HepG2 (cell line): ENCODE measurements around the gene TLCD1.

Experiments
- BCLAF1 ChIP-seq: fragments of 450-650 bp; IDR thresholded peaks from 2 replicates; pipeline ENCODE4 v1.6.1; 2017; ENCODE audit warnings: mild to moderate bottlenecking
- CTCF ChIP-seq: sonication (generic); formaldehyde crosslinking; IDR thresholded peaks from 2 replicates; pipeline ENCODE4 v1.5.0; 2020; ENCODE audit warnings: mild to moderate bottlenecking, missing genetic modification reagents, moderate library complexity
- E2F1 ChIP-seq: sonication (generic); formaldehyde crosslinking; IDR thresholded peaks from 2 replicates; pipeline ENCODE4 v1.5.0; 2020; ENCODE audit warnings: missing genetic modification reagents
- FOXJ3 ChIP-seq: sonication (generic); formaldehyde crosslinking; IDR thresholded peaks from 2 replicates; pipeline ENCODE4 v1.4.0; 2020; ENCODE audit warnings: missing genetic modification reagents, mild to moderate bottlenecking, borderline replicate concordance
- HCFC1 ChIP-seq: fragments of 150-350 bp; IDR thresholded peaks from 2 replicates; pipeline ENCODE4 v1.6.1; 2014; ENCODE audit warnings: low read depth, low read length
- KAT7 ChIP-seq: IDR thresholded peaks from 2 replicates; pipeline ENCODE4 v1.6.1; 2018; ENCODE audit warnings: borderline replicate concordance, missing compliant biosample characterization
- PRDM15 ChIP-seq: sonication (generic); formaldehyde crosslinking; IDR thresholded peaks from 2 replicates; pipeline ENCODE4 v1.4.0; 2020; ENCODE audit warnings: missing genetic modification reagents
- RAD21 ChIP-seq: fragments of 450-650 bp; formaldehyde crosslinking; IDR thresholded peaks from 2 replicates; pipeline ENCODE4 v1.5.0; 2020; ENCODE audit warnings: mild to moderate bottlenecking
- RARG ChIP-seq: sonication (generic); formaldehyde crosslinking; IDR thresholded peaks from 2 replicates; pipeline ENCODE4 v1.4.0; 2020; ENCODE audit warnings: low read depth, mild to moderate bottlenecking, missing genetic modification reagents
- SMARCC2 ChIP-seq: fragments of 450-650 bp; IDR thresholded peaks from 2 replicates; pipeline ENCODE4 v1.6.1; 2017; ENCODE audit warnings: antibody characterized with exemption, mild to moderate bottlenecking
- ZNF230 ChIP-seq: sonication (generic); formaldehyde crosslinking; IDR thresholded peaks from 2 replicates; pipeline ENCODE4 v1.4.0; 2020; ENCODE audit warnings: mild to moderate bottlenecking, missing genetic modification reagents
- ZNF274 ChIP-seq: sonication (generic); formaldehyde crosslinking; IDR thresholded peaks from 2 replicates; pipeline ENCODE4 v1.5.1; 2020; ENCODE audit warnings: mild to moderate bottlenecking, missing genetic modification reagents
- ZNF282 ChIP-seq: fragments of 450-650 bp; IDR thresholded peaks from 2 replicates; pipeline ENCODE4 v1.6.1; 2018; ENCODE audit not compliant: partially characterized antibody
- TF ChIP-seq, protein P1 (sequence below): sonication (generic); formaldehyde crosslinking; conservative IDR thresholded peaks from 2 replicates; pipeline ENCODE4 v1.4.0; 2020; ENCODE audit warnings: mild to moderate bottlenecking, missing genetic modification reagents, moderate library complexity

DNA sequence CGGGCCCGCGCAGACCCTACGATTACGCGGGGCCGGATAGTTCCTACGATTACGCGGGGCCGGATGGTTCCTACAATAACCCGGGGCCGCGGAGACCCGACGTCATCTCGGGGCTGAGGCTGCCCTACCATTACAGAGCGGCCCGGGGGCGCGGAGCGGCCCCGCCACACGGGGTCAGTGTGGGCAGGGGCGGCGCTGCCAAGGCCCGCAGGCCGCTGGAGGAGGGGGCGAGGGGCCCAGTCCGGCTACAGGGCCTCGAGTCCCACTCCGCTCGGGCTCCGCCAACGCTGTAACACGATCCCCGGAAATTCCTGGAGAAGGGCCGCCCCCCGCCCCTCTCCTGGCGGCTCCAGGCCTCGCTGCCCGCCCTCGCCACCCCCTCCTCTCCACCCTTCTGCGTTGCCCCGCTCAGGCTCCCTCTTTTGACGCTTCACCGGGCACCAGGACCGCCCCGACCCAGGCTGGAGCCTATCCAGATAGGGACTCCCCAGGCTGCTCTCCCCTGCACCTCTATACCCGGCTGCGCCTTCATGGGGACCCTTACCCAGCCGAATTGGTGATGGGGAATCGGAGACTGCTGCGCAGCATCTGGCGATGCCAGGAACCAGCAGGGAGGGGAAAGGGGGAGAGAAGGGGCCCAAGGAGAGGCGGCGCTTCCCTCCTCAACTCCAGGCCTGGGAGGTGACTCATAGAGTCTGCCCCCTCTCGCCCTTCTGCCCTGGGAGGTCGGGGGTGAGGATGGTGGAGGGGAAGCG is 8.3 kb downstream of the TLCD1 start, which contains the start of gene RAB34:
- no peak for TF ChIP-seq CTCF
- no peak for TF ChIP-seq PRDM15
- TF ChIP-seq FOXJ3 (CRISPR knock-in tag), result no peak
- no peak for TF ChIP-seq BCLAF1
- TF ChIP-seq RAD21, result no peak
- no peak for TF ChIP-seq RARG
- no peak for TF ChIP-seq SMARCC2
- TF ChIP-seq ZNF282, result no peak
- no peak for TF ChIP-seq ZNF274
- no peak for TF ChIP-seq E2F1 (CRISPR knock-in tag)
- TF ChIP-seq, protein P1, sequence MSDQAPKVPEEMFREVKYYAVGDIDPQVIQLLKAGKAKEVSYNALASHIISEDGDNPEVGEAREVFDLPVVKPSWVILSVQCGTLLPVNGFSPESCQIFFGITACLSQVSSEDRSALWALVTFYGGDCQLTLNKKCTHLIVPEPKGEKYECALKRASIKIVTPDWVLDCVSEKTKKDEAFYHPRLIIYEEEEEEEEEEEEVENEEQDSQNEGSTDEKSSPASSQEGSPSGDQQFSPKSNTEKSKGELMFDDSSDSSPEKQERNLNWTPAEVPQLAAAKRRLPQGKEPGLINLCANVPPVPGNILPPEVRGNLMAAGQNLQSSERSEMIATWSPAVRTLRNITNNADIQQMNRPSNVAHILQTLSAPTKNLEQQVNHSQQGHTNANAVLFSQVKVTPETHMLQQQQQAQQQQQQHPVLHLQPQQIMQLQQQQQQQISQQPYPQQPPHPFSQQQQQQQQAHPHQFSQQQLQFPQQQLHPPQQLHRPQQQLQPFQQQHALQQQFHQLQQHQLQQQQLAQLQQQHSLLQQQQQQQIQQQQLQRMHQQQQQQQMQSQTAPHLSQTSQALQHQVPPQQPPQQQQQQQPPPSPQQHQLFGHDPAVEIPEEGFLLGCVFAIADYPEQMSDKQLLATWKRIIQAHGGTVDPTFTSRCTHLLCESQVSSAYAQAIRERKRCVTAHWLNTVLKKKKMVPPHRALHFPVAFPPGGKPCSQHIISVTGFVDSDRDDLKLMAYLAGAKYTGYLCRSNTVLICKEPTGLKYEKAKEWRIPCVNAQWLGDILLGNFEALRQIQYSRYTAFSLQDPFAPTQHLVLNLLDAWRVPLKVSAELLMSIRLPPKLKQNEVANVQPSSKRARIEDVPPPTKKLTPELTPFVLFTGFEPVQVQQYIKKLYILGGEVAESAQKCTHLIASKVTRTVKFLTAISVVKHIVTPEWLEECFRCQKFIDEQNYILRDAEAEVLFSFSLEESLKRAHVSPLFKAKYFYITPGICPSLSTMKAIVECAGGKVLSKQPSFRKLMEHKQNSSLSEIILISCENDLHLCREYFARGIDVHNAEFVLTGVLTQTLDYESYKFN, result no peak
- no peak for TF ChIP-seq ZNF230 (CRISPR knock-in tag)
- no peak for TF ChIP-seq KAT7 (CRISPR knock-in tag)
- TF ChIP-seq HCFC1, result no peak
